ENCODE results near the gene DPP6. TPM values are rescaled to one million over a fixed set of nuclear protein-coding genes. Genes with fewer than 3 reads are reported as not detected.
A peak's percentile ranks its signal among the peaks of the same experiment; 100 is the strongest.

The DPP6 gene
- total and polyA plus RNA-seq, 9 of the 15 experiments (the other 6 are each of a cell fraction or from before 2014, with no cell fraction given) = not detected

GRCh38 chr7:154853727-154854095 is 801.5 kb downstream of the DPP6 start:
- no peak overlapping the region for H3K9ac ChIP-seq (ENCODE audit: insufficient read depth in 1 of 2, low read depth in 2 of 2, low read length in 2 of 2)
- no peak overlapping the region for H3K4me2 ChIP-seq (ENCODE audit: insufficient read depth, low read length)
- no peak for ATAC-seq
- ChIA-PET POLR2A (no interaction called here), CTCF (ENCODE audit: low intra/inter-chr PET ratio) (no interaction called here)
- H3K9me1 ChIP-seq (ENCODE audit: control insufficient read depth, insufficient read depth, low read length) = peaks cover 4% of the 10 kb centered on the region
- no peaks in the 10 kb centered on the region for H3K36me3 ChIP-seq (ENCODE audit: control insufficient read depth, insufficient read depth, low read length)
- TF ChIP-seq RHOXF2B (CRISPR knock-in tag; conservative IDR thresholded peaks at IDR 0.05) (no peak), XRCC4 (IDR thresholded peaks at IDR 0.05; ENCODE audit: extremely low read depth, insufficient read depth, insufficient read length) (no peak), ATF3 (IDR thresholded peaks at IDR 0.05) (0 out of 2 replicates have a peak, but pooled peaks have one; percentile 23), ATF3 (CRISPR knock-in tag; conservative IDR thresholded peaks at IDR 0.05) (no peak), RFX1 (IDR thresholded peaks at IDR 0.05) (peak; percentile 53), TFAM (CRISPR knock-in tag; conservative IDR thresholded peaks at IDR 0.05) (no peak), EP300 (IDR thresholded peaks at IDR 0.05; ENCODE audit: low read length) (no peak), KLF1 (tag; IDR thresholded peaks at IDR 0.05) (no peak), MTF1 (CRISPR knock-in tag; IDR thresholded peaks at IDR 0.05; ENCODE audit: borderline replicate concordance) (no peak), ZBTB17 (CRISPR knock-in tag; IDR thresholded peaks at IDR 0.05) (no peak), POLR2B (IDR thresholded peaks at IDR 0.05; ENCODE audit: low read depth, partially characterized antibody) (no peak), REST (IDR thresholded peaks at IDR 0.05; ENCODE audit: borderline replicate concordance) (no peak), REST (CRISPR knock-in tag; IDR thresholded peaks at IDR 0.05; ENCODE audit: low read depth) (no peak), CCAR2 (IDR thresholded peaks at IDR 0.05; ENCODE audit: low read depth, low read length) (no peak), ETS2 (tag; IDR thresholded peaks at IDR 0.05; ENCODE audit: borderline replicate concordance, poor library complexity, severe bottlenecking) (no peak), POU5F1 (IDR thresholded peaks at IDR 0.05; ENCODE audit: borderline replicate concordance, low read depth, low read length, partially characterized antibody) (no peak), CREBBP (IDR thresholded peaks at IDR 0.05; ENCODE audit: low read depth, low read length) (no peak)
- no TSS peak for BruUV-seq (replicated peaks)
- no peaks in the 10 kb centered on the region for H3K79me2 ChIP-seq (ENCODE audit: control insufficient read depth, insufficient read depth, low read length)
- peaks cover 40 to 53% of the 10 kb centered on the region in 2 experiments for H3K27me3 ChIP-seq (ENCODE audit: control insufficient read depth in 2 of 2, insufficient read depth in 2 of 2, low read length in 2 of 2)
- 0 out of 2 replicates have a peak, but pooled peaks cover 3% of the 10 kb centered on the region for H4K20me1 ChIP-seq (replicated peaks; ENCODE audit: control insufficient read depth, insufficient read depth, low read length)
- no peak for DNase-seq (ENCODE audit: extremely low read depth in 1 of 4, low spot score in 3 of 4)
- WGBS (ENCODE audit: insufficient coverage, low coverage, missing lambda C conversion rate) = 0% methylated on average over 4 of the region's 4 CpGs
- H3K27ac ChIP-seq (ENCODE audit: extremely low read depth, low read depth, low read length) = no peak overlapping the region
- FAIRE-seq = no peak
- no peak overlapping the region for H2AFZ ChIP-seq (ENCODE audit: low read depth, low read length)
- no peaks in the 10 kb centered on the region for H3K4me1 ChIP-seq (replicated peaks in 1 of 2; ENCODE audit: control insufficient read depth in 2 of 2, insufficient read depth in 2 of 2, low read length in 2 of 2)
- no peak overlapping the region for H3K4me3 ChIP-seq
- intact Hi-C loops (cut with micrococcal nuclease) = no loop called here
- H3K9me3 ChIP-seq (replicated peaks; ENCODE audit: control insufficient read depth, insufficient read depth, low read depth, low read length) = no peaks in the 10 kb centered on the region
- in situ Hi-C loops (cut with MboI) = no loop called here
